Liver (tissue), 9 donors: Measurements from ENCODE around the gene TMEM120B. TPM values are rescaled to one million over a fixed set of nuclear protein-coding genes. Genes with fewer than 3 reads are reported as not detected.
"Not testable (repeated sequence)": the region's sequence is repeated elsewhere in the genome, so short reads cannot be mapped to it uniquely, and the experiment has no call there.

Source experiments
- DNase-seq: peaks from one replicate; pipeline ENCODE4 v3.0.0-alpha.2; 2017; ENCODE audit warnings: low spot score
- H3K27ac ChIP-seq, 2 donors: one replicate each; pipeline ENCODE4 v1.7.0; 2013; ENCODE audit warnings: inconsistent platforms in 2 of 2, low read length in 2 of 2, control low read depth in 1 of 2, low read depth in 1 of 2, mild to moderate bottlenecking in 1 of 2
- H3K27me3 ChIP-seq, 4 donors: one replicate each; pipeline versions ENCODE4 v1.6.1 to v1.7.0; 2013; ENCODE audit warnings: low read length in 3 of 4, inconsistent platforms in 1 of 4, mild to moderate bottlenecking in 1 of 4, moderate library complexity in 1 of 4; ENCODE audit not compliant: control insufficient read depth in 4 of 4, insufficient read depth in 4 of 4
- H3K36me3 ChIP-seq, 4 donors: one replicate each; pipeline versions ENCODE4 v1.6.1 to v1.7.0; 2013; ENCODE audit warnings: low read length in 3 of 4, mild to moderate bottlenecking in 3 of 4, low read depth in 1 of 4, moderate library complexity in 1 of 4; ENCODE audit not compliant: control insufficient read depth in 4 of 4, insufficient read depth in 3 of 4
- H3K4me1 ChIP-seq, 4 donors: one replicate each; pipeline versions ENCODE4 v1.6.1 to v1.7.0; 2013; ENCODE audit warnings: low read length in 3 of 4, mild to moderate bottlenecking in 3 of 4, moderate library complexity in 1 of 4; ENCODE audit not compliant: control insufficient read depth in 4 of 4, insufficient read depth in 4 of 4
- H3K4me3 ChIP-seq, 3 donors: one replicate each; pipeline versions ENCODE4 v1.6.1 to v1.7.0; 2013; ENCODE audit warnings: low read length in 3 of 3, control low read depth in 1 of 3, low read depth in 1 of 3, mild to moderate bottlenecking in 1 of 3
- H3K9ac ChIP-seq, 2 donors: one replicate each; pipeline ENCODE4 v1.7.0; 2013; ENCODE audit warnings: low read length in 2 of 2, mild to moderate bottlenecking in 2 of 2, moderate library complexity in 2 of 2, control low read depth in 1 of 2, low read depth in 1 of 2
- H3K9me3 ChIP-seq, 4 donors: one replicate each; pipeline versions ENCODE4 v1.6.1 to v1.7.0; 2013; ENCODE audit warnings: low read length in 3 of 4; ENCODE audit not compliant: control insufficient read depth in 4 of 4
- ATF3 ChIP-seq: IDR thresholded peaks from 2 replicates; pipeline ENCODE4 v1.6.1; 2016; ENCODE audit warnings: antibody characterized with exemption
- CTCF ChIP-seq: fragments of 150-350 bp; IDR thresholded peaks from 2 replicates; pipeline ENCODE4 v1.5.1; 2017; ENCODE audit warnings: improper control_type of control experiment, low read depth, low read length; ENCODE audit not compliant: missing input control
- FOXA1 ChIP-seq: IDR thresholded peaks from 2 replicates; pipeline ENCODE4 v1.6.1; 2016; ENCODE audit warnings: antibody characterized with exemption
- GABPA ChIP-seq, 2 donors: IDR thresholded peaks in 1 of 2; conservative IDR thresholded peaks in 1 of 2; 2 replicates each; pipeline ENCODE4 v1.6.1; 2016; ENCODE audit warnings: antibody characterized with exemption in 2 of 2, mild to moderate bottlenecking in 1 of 2, moderate library complexity in 1 of 2
- HNF4A ChIP-seq, 2 donors: conservative IDR thresholded peaks; 2 replicates each; pipeline ENCODE4 v1.6.1; 2016; ENCODE audit warnings: antibody characterized with exemption in 2 of 2, mild to moderate bottlenecking in 2 of 2
- HNF4G ChIP-seq: IDR thresholded peaks from 2 replicates; pipeline ENCODE4 v1.6.1; 2016; ENCODE audit warnings: antibody characterized with exemption
- JUND ChIP-seq, 2 donors: IDR thresholded peaks; 2 replicates each; pipeline ENCODE4 v1.6.1; 2016; ENCODE audit warnings: antibody characterized with exemption in 2 of 2
- MAX ChIP-seq: IDR thresholded peaks from 2 replicates; pipeline ENCODE4 v1.6.1; 2016; ENCODE audit warnings: antibody characterized with exemption
- NR2F2 ChIP-seq: IDR thresholded peaks from 2 replicates; pipeline ENCODE4 v1.6.1; 2016; ENCODE audit warnings: antibody characterized with exemption
- RAD21 ChIP-seq, 2 donors: IDR thresholded peaks; 2 replicates each; pipeline ENCODE4 v1.6.1; 2016; ENCODE audit warnings: antibody characterized with exemption in 2 of 2, mild to moderate bottlenecking in 2 of 2
- REST ChIP-seq: IDR thresholded peaks from 2 replicates; pipeline ENCODE4 v1.6.1; 2016; ENCODE audit warnings: antibody characterized with exemption, mild to moderate bottlenecking
- TAF1 ChIP-seq: conservative IDR thresholded peaks from 2 replicates; pipeline ENCODE4 v1.6.1; 2016; ENCODE audit warnings: antibody characterized with exemption, mild to moderate bottlenecking
- ZBTB33 ChIP-seq: IDR thresholded peaks from 2 replicates; pipeline ENCODE4 v1.6.1; 2016; ENCODE audit warnings: antibody characterized with exemption
- WGBS: extraction: QIAGEN DNeasy Blood & Tissue Kit; methylation state at CpG from one replicate; pipeline ENCODE4 v1.1.7; 2013; 5-methylcytosine and 5-hydroxymethylcytosine counted together
- polyA plus RNA-seq, 2 donors: library from polyadenylated mRNA; stranded (reverse) in 1 of 2; unstranded in 1 of 2; fragments of 200-250 nt in 1 of 2; fragments of >200 nt in 1 of 2; fragmentation: Nextera tagmentation in 1 of 2; extraction: Ambion mirVana in 1 of 2; gene quantifications; one replicate each; pipeline versions ENCODE4 v1.2.1 to v1.2.3, GENCODE V29; 2013 to 2015
- total RNA-seq, 2 donors: library from RNA; depleted of rRNA; stranded (reverse); fragments of >200 nt; gene quantifications; one replicate each; pipeline ENCODE4 v1.2.3, GENCODE V29; 2014
- donor health status: healthy.
- donor health status: healthy.
- donor health status: healthy.
- donor health status: healthy.
- donor health status: healthy.

TMEM120B gene
- total and polyA plus RNA-seq, 4 donors = 1.6 to 9.2 (median 3.4) TPM

- H3K27ac ChIP-seq = no peak overlapping the region
- H3K27me3 ChIP-seq = no peaks in the 10 kb centered on the region
- peaks cover 4 to 28% (median 13%) of the 10 kb centered on the region in 4 donors for H3K4me1 ChIP-seq
- 96% methylated on average over 11 of the region's 11 CpGs for WGBS
- TF ChIP-seq RAD21 (IDR thresholded peaks at IDR 0.05) (no peak), CTCF (no peak), HNF4A (conservative IDR thresholded peaks at IDR 0.05) (no peak)
- no peaks in the 10 kb centered on the region for H3K36me3 ChIP-seq
- no peak for DNase-seq
- H3K9me3 ChIP-seq = no peaks in the 10 kb centered on the region
- peak overlapping the region in 1 of 2 donors; percentile 52 for H3K9ac ChIP-seq
- H3K4me3 ChIP-seq = no peak overlapping the region
These were observed 42.3 kb downstream of the TMEM120B start for GRCh38 chr12:121754836-121755235.

- Histone ChIP-seq H3K27ac (no peak overlapping the region), H3K9ac (no peak overlapping the region), H3K4me1 (peaks cover 4 to 28% (median 13%) of the 10 kb centered on the region in 4 donors), H3K4me3 (no peak overlapping the region), H3K27me3 (no peaks in the 10 kb centered on the region), H3K36me3 (no peaks in the 10 kb centered on the region), H3K9me3 (no peaks in the 10 kb centered on the region)
- TF ChIP-seq JUND (IDR thresholded peaks at IDR 0.05) (no peak), HNF4A (conservative IDR thresholded peaks at IDR 0.05) (no peak), RAD21 (IDR thresholded peaks at IDR 0.05) (no peak), ZBTB33 (no peak), REST (no peak), HNF4G (no peak), MAX (no peak), NR2F2 (no peak), GABPA (IDR thresholded peaks at IDR 0.05 in 1 of 2, conservative IDR thresholded peaks at IDR 0.05 in 1 of 2) (no peak), FOXA1 (no peak), ATF3 (no peak), TAF1 (no peak)
- 98% methylated on average over 3 of the region's 3 CpGs for WGBS
- no peak for DNase-seq
These were observed 43.0 kb downstream of the TMEM120B start for GRCh38 chr12:121755591-121755990.

GRCh38 chr12:121758536-121758935 is 46.0 kb downstream of the TMEM120B start:
- not testable (repeated sequence) for H3K27ac ChIP-seq, H3K9ac ChIP-seq, H3K4me3 ChIP-seq, DNase-seq, H3K9me3 ChIP-seq, H3K27me3 ChIP-seq, H3K36me3 ChIP-seq
- 98% methylated on average over 22 of the region's 22 CpGs for WGBS
- H3K4me1 ChIP-seq = peaks cover 4 to 15% (median 11%) of the 10 kb centered on the region in 4 donors
